HG03342 (cell line): ENCODE measurements around the gene DEPDC5.
A peak's percentile ranks its signal among the peaks of the same experiment; 100 is the strongest.

Source experiments
- ATAC-seq: cut with Tn5 transposase; IDR thresholded peaks from one replicate; pipeline ENCODE4 v1.9.1; 2021; ENCODE audit warnings: mild to moderate bottlenecking, moderate library complexity; ENCODE audit not compliant: unreplicated experiment

DEPDC5 gene

DNA sequence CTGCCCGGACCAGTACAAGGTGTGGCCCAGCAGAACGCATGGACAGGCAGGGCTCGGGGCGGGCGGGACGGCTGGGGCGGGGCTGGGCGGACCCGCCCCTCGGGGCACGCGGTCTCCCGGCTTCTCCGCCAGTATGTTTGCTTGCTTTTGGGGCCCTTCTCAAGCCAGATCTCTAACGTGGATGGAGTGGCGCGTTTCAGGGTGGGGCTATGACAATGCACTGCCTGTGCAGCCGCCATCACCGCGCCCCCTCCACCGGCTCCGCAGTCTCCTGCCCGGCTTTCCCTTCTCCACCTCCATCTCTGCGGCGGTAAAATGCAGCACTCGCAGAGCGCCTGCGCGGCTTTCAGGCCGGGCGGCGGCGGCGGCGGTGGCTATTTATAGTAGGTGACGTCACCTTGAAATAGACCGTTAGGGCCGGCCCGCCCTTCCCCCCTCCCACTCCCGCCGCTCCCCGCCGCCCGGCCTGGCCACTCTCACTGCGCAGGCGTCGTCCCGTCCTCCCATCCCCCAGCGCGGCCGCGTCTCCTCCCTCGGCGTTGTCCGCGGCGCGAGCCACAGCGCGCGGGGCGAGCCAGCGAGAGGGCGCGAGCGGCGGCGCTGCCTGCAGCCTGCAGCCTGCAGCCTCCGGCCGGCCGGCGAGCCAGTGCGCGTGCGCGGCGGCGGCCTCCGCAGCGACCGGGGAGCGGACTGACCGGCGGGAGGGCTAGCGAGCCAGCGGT, 190.3 kb downstream of the DEPDC5 start, which contains the start of gene YWHAH:
YWHAH (plus strand) TSS at position 558 of the 722 bp plus-strand sequence. CDS start 199 bp downstream, outside the sequence.
- peak; percentile 66 for ATAC-seq

DNA sequence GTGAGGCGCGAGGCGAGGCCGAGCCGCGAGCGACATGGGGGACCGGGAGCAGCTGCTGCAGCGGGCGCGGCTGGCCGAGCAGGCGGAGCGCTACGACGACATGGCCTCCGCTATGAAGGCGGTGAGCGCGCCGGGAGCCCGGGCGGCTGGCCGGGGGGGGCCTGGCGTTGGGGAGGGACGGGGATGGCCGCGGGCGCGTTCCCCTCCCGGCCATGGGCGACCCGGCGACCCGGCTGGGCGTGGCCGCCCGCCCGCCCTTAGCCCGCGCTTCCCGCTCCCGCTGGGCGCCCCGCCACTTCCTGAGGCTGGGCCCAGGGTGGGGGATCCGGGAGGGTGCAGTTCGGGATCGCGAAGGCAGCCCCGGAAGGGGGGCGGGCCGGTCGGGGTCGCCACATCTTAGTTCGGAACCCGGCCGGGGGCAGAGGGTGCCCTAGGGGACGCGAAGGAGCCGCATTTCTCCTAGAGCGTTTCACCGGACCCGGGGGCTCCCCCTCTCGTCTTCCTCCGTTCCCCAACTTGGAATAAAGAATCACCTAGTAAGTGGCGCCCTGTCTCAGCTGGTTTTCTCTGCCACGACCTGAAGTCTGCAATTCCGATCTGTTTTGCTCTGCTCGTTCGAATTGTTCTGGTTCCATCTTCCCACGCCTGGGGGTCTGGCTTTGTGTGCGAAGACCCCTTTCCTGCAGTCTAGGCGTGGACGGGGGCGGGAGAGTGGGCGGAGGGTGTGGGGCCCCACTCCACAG, 191.1 kb downstream of the DEPDC5 start:
- peak; percentile 14 for ATAC-seq

DNA sequence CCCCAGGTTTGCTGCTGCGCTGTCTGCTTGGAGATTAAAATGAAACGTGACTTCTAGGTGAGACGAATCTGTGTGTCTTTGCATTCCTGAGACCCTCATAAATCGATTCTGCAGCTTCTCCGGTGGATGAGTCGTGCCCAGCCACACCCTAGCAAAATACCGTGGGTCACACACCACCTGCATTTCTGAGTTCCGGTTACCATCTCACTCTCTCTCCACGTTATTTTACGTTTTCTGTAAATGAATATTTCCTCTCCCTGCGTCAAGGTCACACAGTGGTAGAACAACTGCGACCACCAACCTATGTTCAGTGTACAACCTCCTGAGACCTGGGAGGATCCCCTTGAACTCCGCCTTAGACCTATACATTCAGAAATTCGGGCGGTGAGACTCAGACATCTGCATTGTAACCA, 191.6 kb downstream of the DEPDC5 start:
- ATAC-seq = no peak

DNA sequence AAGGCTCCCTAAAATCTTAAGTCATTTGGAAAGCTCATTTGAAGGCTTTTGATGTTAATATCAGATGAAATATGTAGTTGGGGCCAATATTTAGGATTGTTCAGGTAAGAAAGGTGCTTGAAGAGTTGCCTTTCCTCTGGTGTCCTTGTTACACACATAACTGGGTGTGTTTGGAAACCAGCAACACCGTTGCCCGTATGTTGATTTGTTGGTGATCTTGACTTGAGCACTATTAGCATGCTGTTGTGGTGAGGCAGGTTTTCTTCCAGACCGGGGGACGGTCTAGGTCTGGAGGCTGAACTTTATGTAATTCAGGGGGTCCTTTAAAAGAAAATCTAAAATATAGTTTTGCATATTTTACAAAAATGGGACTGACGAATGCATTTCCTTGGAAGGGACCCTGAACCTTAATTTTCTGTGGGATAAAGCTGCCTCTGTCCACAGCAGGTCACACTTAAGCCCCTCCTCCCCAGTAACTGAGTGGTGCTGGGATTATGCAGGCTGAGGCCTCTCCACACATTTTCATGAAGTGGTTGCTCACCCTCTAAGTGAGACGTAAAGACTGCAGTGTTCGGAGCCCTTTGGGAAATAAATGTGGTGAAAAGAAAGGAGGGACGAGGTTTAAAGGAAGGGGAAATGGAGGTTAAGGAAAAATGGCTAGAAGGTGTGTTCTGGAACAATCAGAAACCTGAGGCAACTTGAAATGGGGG, 192.3 kb downstream of the DEPDC5 start:
- ATAC-seq = no peak

DNA sequence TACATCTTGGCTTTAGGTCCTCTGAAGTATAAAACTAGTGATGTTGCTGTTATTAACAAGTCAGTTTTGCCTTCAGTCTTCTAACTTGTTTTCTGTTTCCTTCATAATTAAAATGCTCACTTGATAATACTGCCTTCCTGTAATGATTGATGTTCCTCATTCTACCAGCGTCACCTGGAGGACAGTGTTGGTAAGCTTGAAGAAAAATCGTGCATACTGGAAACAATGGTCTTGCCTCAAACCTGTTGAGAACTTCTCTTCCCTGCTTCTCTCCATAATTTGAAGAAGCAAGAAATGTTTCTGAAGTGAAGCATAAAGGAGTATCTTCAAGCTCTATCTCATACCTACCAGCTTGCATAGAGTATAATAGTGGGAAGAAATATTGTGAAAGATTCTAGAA, 193.5 kb downstream of the DEPDC5 start:
- ATAC-seq = no peak

DNA sequence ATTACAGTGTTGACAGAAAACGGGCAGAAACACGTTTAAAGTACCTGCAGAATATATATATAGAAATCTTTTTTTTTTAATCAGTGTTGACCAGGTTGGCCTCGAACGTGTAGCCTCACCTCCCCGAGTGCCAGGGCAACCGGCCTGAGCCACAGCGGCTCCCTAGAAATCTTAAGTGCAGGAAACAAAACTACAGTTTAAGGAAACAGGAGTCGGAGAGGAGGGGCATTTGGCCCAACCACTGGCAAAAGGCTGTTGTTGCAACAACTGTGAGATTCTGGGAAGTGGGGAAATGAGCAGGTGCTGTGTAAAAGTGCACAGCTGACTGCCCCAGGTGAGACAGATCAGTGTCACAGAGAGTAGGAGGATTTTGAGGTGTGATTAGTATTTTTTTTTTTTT, 194.2 kb downstream of the DEPDC5 start:
- ATAC-seq = no peak

DNA sequence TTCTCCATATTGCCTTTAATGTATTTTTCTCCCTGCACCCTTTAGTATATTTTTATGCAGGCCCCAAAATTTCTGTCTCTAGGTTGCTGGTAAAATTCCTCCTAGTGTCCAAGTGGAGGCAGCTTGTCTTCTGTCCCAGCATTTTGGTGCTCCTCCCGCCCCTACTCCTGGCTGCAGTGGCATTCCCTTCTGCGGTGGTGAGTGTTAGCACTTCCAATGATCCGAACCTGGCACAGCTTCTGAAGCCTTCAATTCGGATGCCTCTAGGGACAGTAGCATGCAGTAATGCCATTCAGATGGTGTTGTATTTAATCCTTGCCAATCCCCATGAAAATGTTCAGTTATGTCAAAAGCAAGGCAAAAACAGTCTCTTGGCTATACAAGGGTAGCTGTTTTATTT, 196.4 kb downstream of the DEPDC5 start:
- ATAC-seq = no peak

DNA sequence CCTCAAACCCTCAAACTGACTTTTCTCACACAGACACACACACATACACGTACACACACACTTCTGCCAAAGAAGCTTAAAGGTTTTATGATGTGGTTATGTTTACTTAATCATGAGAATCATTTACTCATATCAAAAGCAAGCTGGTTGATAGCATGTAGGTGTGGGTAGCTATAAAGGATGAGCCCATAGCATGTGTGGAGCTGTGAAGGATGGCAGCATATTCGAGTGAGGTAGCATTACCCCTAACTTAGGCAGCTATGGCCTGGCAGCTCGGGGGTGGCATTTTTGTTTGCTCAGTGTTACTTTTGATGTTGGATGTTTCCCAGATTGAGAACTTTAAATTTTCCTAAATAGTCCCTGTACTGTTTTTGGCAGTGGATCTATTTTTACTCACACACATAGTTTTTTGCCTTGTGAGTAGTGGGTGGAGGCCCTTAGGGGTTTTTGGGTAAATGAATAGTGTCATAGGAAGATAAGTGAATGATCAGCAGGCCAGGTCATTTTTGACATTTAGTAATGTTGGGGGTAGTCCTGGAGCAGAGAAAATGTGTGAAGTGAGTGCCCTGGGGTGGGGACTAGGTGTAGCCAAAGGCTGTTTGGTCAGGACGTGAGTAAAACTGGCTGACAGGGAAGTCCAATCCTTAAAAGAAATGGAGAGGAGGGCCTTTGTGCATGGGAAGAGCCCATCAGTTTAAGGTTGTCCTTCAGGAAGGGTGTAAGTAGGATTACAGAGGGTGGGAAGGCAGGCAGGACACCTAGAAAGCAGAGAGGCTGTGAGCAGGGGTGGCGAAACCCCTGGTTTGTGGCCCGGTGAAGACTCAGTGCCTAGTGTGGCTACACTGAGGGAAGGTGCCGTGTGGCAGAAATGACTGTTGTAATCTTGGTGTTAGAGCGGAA, 197.6 kb downstream of the DEPDC5 start:
- ATAC-seq = no peak

DNA sequence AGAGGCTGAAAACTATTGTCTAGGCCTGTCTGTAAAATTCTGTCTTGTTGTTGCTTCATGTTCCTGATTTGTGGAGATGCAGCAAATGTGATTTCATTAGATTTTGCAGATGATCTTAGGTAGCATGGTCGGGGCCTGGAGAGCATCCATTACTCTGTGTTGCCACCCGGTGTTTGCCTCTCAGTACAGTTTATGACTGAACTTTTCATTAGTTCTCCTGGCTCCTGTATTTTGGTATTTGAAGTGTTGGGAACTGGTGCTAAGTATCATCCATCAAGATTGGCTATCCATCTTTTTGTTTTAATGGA, 198.2 kb downstream of the DEPDC5 start:
- ATAC-seq = no peak

DNA sequence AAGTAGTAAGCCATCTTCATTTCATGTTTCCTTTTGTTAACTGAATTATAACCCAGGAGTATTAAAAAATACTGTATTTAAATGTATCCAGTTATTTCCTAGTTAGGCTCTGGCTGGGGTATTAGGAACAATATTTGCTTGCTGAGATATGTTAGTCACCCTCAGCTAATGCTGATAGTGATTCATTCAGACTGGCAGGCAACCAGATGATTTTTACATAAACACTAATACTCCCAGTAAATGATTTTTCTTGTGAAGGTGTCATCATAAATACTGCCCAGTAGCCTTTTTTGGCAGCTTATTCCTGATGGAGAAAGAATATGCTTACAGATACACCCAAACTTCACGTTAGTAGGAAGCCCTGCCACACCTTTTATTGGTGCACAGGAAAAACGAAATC, 198.7 kb downstream of the DEPDC5 start:
- ATAC-seq = no peak

DNA sequence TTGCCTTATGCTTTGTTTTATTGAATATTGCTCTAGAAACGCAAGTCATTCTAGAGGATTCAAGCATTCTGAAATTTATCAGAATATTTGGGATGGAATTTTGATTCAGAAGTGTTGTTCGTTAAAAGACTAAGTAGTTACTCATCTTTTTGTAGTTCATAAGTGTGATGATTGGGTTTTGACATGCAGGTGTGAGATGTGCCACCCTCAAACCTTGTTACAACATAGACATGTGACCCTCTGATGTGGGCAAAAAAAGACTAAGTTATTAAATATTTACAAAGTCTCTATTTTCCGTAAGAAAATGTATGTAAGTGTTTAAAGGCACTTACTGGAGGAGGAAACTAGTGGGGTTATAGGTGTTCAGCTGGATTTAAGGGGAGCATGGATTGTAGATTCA, 199.4 kb downstream of the DEPDC5 start:
- no peak for ATAC-seq

DNA sequence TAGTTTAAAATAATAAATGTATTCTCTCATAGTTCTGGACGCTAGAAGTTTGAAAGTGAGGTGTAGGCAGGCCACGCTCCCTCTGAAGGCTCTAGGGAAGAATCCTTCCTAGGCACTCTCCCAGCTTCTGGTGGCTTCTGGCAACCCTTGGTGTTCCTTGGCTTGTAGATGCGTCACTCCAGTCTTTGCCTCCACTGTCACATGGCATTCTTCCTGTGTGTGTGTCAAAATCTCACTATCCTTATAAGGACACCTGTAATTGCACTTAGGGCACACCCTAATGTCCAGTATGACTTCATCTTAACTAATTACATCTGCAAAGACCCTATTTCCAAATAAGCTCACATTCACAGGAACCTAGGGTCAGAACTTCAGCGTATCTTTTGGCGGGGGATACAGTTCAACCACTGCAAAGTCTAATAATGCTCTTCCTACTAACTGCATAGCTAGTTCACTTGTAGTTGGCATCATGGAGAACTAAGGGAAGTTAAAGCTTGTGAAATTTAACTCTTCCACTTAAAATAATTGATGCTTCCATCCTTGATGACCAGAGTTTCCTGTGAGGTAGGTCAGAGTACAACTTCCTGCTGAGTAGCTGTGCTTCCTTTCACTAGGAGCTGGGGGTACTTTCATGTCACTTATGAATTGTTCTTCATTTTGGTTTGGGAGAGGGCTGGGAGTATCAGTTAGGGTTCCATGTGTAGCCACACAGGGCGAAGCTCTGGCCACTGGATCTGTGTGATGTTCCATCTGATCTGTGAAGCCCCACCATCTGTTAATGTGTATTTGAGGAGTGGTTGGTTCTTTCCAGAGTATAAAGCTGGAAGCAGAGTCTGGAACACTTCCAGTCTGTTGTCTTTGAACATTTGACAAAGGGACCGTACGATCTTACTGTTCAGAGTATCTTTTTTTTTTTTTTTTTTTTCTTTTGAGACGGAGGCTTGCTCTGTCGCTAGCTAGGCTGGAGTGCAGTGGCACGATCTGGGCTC, 201.0 kb downstream of the DEPDC5 start:
- ATAC-seq = no peak

DNA sequence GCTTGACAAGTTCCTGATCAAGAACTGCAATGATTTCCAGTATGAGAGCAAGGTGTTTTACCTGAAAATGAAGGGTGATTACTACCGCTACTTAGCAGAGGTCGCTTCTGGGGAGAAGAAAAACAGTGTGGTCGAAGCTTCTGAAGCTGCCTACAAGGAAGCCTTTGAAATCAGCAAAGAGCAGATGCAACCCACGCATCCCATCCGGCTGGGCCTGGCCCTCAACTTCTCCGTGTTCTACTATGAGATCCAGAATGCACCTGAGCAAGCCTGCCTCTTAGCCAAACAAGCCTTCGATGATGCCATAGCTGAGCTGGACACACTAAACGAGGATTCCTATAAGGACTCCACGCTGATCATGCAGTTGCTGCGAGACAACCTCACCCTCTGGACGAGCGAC, 202.5 kb downstream of the DEPDC5 start:
- ATAC-seq = no peak
